ENCODE results near the gene SLC25A6.
"Not testable (repeated sequence)": the region's sequence is repeated elsewhere in the genome, so short reads cannot be mapped to it uniquely, and the experiment has no call there.

SLC25A6 gene

DNA sequence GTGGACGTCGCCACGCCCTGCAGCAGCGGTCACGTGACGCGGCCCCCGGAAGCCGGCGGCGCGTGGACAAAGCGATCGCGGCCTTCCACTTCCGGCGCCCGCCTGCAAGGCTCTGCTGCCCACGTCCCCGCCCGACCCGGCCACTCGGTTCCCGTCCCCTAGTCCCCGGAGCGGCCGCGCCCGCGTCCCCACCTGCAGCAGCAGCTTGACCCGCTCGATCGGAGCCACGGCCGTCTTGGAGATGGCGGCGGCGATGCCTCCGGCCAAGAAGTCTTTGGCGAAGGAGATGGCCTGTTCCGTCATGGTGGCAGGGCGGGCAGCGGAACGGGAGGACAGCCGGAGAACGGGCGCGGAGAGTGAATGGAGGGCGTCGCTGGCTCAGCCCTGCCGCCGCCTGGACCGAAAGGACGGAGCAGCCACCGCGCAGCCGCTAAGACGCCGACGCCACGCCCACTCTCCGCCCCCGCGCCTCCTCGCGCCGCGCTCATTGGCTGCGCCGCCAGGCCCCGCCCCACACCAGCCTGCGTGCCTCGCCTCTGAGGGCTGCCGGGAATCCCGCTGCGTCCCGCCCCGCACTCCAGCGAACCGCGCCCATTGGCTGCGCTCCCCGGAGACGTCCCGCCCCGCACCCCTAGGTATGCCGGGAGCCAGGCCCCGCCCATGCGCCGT, at the start of gene SLC25A6:
Gene SLC25A6, minus strand, starts transcription at position 407 of the 669 bp plus-strand sequence. Its CDS starts 104 bp downstream, at position 303.
- no peak for DNase-seq

DNA sequence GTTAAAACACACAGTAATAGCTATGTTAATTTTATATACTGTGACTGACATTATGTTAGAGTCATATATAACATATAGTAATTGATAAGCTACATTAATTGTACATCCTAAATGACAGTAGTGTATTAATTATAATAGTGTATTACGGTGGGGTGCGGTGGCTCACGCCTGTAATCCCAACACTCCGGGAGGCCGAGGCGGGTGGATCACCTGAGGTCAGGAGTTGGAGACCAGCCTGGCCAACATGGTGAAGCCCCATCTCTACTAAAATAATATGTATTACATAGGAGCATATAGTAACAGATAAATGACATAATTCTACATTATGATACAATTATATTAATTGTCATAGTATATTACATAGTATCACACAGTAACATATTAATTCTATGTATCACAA, 48.6 kb upstream of the SLC25A6 start:
- DNase-seq = no peak

DNA sequence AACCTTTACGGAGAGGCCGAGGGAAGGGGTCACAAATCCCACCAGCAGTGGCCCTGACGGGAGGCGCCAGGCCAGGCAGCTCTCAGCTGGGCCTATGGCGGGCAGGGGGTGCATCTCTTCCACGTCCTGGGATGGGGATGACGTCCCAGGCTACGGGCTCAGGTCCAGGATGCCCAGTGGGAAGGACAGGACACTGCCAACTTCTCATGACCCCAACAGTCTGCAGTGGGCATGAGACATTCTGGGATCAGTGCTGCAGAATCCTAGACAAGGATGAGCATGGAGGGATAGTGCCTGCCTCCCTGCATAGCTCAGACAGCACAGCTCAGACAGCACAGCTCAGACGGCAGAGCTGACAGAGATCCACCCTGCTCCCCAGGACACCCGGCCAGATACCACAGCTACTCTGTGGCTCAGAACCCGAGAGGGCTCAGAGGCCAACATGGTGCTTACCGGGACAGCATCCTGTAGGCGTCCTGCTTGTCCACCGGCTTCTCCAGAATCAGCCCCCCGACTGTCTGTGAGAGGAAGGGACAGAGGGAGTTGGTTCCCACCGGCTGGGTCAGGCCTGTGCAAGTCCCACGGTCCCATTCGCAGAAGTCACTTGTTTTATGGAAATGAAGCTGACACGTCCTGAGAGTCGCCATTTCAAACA, 43.5 kb upstream of the SLC25A6 start:
- no peak for DNase-seq

DNA sequence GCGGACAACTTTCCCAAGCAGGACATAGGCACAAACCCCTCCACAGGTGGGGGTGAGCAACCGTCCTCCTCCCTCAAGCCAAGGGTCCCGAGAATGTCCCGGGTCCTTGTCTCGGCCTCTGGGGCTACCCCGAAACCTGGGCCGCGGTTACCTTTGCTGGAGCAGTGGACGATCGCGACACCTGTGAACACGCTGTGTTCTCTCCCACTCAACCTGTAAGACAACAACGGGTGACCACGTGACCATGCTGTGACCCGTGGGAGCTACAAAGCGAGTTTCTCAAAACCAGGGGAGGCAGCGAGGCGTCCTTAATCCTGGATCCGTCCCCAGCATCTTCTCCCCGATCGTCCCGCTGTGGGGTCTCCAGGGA, 42.9 kb upstream of the SLC25A6 start:
- DNase-seq = no peak

DNA sequence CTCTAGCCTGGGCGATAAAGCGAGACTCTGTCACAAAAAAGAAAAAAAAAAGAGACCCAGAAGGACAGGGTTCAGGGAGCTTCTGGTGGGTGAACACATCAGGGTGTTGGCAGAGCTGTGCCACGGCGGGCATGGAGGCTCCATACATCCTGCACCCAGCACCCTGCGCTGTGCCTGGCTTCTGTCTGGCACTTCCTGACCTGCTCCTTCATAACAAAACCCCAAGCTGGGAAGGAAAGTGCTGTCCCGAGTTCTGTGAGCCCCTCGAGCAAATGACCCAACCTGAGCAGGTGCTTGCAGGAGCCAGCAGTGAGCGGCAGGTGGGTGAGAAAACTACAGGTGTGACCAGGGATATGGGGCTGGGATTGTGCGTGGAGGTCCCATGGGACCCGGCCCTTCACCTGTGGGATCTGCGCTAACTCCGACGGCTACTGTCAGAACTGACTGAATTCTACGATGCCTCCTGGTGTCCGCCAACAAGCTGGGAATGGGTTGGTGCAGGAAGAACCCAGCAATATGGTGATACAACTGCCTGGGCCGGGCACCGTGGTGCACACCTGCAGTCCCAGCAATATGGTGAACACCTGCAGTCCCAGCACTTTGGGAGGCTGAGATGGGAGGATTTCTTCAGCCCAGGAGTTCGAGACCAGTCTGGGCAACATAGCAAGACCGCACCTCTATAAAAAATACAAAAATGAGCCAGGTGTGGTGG, 41.9 kb upstream of the SLC25A6 start:
- DNase-seq = no peak

DNA sequence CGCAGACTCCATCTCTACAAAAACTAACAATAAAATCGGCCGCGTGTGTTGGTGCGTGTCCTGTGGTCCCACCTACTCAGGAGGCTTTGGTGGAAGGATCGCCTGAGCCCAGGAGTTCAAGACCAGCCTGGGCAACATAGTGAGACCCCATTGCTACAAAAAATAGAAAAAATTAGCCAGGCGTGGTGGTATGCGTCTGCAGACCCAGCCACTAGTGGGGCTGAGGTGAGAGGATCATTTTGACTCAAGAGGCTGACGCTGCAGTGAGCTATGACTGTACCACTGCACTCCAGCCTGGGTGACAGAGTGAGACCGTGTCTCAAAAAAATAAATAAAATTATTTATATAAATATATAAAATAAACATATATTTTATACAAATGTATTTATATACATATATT, 38.5 kb upstream of the SLC25A6 start:
- DNase-seq = no peak

DNA sequence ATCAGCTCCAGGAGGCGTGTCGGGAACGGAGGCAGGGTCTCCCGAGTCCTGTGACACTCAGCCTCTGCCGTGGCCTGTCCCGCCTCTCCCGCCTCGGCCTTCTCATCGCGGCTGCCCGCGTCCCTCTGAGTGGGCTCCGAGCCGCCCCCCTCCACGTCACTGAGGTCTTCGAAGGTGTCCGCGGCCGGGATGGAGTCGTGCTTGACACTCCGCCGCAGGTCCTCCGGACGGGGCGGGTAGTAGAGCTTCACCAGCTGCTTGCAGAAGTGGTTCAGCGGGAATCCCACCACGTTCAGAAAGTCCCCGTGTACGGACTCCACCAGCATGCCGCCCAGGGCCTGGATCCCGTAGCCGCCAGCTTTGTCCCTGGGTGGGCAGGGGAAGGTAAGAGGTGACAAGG, 35.8 kb upstream of the SLC25A6 start:
- DNase-seq = no peak

DNA sequence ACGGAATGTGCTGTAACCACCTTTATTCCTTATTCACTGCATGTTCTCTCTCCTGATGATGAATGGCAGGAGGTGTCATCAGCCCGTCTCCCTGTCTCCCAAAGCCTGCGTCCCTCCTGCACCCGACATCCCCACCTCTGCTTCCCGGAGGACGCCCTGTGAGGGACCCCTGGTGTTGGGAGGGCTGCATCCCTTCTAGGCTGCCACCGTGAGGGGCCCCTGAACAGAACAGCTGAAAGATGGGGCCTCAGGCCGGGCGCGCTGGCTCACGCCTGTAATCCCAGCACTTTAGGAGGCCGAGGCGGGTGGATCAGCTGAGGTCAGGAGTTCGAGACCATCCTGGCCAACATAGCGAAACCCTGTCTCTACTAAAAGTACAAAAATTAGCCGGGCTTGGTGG, 34.4 kb upstream of the SLC25A6 start:
- not testable (repeated sequence) for DNase-seq

DNA sequence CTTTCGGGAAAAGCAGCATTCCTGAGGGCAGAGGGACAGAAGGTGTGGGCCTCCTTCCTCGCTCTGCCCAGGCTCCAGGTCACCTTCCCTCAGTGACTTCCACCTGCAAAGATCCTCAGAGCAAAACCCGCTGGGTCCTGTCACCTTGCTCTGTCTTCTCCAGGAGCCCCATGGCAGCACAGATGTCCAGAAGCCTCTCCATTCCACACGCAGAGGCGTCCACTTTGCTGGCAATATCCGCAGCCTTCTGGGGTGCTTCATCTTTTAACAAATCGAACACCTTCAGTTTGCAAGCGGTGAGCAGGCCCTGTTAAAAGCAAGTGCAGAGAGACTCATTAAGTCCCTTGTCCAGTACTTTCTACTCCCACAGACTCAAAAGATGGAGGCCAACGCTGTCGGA, 33.5 kb upstream of the SLC25A6 start:
- DNase-seq = no peak

DNA sequence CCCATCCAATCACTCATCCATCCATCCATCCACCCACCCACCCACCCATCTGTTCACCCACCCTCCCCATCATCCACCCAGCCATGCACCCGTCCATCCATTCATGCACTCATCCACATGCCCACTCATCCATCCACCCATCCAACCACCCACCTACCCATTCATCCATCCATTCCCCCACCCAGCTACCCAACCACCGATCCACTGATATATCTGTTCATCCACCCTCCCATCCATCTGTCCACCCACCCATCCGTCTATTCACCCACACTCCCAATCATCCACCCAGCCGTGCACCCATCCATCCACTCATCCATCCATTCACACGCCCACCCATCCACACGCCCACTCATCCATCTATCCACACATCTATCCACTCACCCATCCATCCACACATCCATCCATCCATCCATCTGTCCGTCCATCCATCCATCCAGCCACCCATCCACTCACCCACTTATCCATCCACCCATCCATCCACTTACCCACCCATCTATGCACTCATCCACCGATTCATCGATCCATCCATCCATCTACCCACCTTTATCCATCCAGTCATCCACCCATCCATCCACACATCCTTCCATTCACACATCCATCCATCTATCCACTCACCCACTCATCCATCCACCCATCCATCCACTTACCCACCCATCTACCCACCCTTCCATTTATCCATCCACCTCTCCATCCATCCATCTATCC, 32.4 kb upstream of the SLC25A6 start:
- no peak for DNase-seq

DNA sequence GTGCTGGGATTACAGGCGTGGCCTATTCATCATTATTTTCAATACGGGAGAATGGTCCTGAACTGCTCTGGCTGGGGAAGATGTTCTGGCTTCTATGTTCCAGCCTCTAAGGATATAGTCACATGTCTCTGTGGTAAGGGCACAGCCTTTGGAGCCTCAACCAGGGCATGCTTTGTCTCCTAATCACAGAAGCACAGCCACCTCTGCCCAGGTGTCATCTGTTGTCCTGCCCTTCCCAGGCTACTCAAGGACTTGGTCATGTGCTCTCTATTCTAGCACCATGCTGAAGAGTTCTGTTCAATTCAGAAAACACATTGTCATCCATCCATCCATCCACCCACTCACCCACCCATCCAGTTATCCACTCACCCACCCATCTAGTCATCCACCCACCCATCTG, 31.3 kb upstream of the SLC25A6 start:
- DNase-seq = no peak

DNA sequence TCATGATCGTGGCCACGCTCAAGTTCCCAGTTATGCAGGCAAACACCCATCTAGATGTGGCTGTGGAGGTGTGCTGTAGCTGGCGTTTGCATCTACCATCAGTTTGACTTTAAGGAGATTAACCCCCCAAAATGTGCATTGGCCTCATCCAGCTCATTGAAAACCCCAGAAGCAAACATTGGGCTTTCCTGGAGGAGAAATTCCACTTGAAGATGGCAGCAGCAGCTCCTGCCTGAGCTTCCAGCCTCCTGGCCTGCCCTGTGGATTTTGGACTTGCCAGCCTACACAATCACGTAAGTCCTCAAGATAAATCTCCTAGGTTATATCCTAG, 30.2 kb upstream of the SLC25A6 start:
- no peak for DNase-seq

DNA sequence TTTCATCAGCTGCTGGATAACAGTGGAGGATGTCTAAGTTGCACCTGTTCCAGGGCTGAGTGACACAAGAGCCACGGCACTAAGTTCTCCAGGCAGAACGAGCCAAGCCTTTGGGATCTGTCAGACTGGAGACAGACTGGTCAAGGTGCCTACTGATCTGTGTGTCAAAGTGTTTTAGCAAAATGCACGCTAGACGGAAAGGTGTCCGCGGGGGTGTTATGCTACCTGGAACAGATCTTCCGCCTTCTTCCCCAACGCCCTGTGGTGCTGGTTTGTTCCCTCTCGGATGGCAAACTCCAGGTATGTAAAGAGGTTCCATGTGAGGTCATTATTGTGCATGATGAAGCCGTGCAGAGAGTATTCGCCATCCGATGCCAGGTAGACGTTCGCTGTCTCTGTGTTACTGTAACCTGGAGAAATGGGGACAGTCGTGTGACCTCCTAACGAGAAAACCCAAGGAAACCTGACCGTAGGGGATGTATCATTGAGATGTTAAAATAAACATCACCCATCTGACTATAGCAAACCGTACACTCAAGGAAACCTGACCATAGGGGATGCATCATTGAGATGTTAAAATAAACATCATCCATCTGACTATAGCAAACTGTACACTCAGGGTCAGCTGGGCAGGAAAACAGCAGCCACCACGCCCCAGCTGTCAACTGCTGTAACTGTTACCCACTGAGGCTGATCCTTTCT, 29.7 kb upstream of the SLC25A6 start:
- no peak for DNase-seq

DNA sequence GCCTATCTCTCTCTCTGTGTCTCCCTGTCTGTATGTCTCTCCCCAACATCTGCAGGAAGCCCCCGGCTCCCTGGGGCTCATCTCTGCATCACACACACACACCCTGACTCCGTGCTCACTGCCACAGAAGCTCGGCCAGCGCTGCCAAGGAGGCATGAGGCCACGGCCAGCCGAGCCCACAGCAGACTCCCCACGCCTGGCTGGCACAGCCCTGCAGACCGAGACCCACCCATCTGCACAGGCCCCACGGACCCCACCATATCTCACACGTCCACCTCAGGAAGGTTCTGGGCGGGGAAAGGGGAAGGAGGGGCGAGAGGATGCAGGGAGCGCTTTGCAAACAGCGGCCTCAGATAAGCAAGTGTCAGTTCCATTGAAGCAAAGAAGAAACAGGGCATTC, 28.5 kb upstream of the SLC25A6 start:
- DNase-seq = no peak

DNA sequence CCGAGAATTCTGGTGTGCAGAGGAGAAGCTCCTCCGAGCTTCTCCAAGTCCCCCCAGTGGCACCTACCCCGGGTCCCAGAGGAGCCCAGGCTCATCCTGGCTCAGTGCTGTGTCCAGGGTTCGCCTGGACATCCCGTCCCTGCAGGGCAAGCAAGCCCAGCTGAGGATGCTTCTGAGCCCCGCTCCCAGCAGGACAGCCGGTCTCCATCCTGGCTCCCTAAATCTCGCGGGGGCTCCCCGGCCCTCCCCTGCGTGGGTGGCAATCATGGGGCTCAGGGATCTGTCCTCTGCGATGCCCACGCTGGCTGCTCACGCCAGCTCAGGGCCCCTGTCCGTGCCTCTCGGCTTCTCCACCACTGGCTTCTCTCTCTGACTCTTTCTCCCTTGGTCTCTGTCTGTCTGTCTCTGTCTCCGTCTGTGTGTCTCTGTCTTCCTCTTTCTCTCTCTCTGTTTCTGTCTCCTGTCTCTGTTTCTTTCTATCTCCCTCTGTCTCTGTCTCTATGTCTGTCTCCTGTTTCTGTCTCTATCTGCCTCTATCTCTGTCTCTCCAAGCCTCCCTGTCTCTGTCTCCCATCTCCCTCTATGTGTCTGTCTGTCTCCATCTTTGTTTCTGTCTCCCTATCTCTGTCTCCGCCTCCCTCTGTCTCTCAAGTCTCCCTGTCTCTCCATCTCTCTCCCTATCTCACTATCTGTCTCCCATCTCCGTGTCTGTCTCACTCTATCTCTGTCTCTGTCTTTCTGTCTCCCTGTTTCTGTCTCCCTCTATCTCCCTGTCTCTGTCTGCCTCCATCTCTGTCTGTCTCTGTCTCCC, 27.8 kb upstream of the SLC25A6 start:
- no peak for DNase-seq

DNA sequence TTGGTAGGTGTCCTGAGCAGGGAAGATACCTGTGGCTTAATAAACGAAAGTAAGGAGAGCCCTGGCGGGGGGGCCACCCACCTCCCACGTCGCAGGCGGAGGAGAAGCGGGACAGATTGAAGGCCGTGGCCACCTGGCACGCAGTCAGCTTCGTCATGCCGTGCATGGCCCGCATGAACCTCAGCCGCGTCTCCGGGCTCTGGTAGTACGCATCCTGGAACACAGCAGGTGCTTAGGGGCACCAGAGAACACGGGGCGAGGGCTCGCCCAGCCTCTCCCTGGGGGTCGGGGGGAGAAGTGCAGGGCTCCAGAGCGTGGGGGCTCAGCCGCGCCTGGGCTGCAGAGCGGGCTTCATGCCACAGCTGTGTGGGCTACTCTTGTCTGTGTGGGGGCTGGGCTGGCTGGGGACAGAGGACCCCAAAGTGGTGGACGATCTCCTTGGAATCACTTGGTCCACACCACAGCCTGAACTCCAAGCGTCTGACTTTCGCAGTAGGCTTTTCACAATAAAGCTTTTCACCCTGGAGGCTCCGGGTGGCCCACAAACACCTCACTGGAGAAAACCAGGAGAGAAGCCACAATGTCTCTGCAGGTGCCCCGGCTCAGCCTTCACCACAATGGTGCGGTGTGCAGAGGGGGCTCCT, 27.1 kb upstream of the SLC25A6 start:
- DNase-seq = no peak

DNA sequence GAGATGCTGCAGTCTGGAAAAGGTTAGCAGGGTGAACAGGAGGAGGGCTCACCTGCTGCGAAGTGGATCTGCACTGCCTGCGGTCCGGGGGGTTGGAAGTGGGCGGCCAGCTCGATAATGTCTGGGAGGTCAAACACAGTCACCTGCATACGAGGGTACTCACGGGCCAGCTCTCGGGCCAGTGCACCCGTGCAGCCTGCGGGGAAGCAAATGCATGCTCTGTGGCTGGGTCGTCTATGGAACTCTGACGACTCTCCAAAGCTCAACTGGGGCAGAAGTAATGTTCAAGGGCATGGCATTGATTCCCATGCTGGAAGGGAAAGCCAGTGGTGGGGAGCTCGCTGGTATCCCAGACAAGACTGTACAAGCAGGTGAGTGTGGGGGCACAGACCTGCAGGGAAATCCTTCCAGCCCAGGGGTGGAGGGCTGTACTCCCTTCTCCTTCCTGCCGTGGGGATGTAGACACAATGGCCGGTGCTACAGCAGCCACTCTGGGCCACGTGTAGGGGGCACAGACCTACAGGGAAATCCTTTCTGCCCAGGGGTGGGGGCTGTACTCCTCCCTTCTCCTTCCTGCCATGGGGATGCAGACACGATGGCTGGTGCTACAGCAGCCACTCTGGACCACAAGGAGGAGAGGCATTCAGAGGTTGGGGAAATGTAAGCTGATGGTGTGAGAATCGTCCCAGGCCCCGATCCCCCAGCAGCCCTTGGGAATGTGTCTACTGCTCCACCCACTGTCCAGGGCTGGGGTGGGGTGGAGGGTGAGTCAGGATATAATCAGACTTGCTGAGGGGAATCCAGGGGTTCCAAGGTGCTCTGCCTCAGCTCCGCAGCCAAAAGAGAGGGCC, 26.2 kb upstream of the SLC25A6 start:
- no peak for DNase-seq

DNA sequence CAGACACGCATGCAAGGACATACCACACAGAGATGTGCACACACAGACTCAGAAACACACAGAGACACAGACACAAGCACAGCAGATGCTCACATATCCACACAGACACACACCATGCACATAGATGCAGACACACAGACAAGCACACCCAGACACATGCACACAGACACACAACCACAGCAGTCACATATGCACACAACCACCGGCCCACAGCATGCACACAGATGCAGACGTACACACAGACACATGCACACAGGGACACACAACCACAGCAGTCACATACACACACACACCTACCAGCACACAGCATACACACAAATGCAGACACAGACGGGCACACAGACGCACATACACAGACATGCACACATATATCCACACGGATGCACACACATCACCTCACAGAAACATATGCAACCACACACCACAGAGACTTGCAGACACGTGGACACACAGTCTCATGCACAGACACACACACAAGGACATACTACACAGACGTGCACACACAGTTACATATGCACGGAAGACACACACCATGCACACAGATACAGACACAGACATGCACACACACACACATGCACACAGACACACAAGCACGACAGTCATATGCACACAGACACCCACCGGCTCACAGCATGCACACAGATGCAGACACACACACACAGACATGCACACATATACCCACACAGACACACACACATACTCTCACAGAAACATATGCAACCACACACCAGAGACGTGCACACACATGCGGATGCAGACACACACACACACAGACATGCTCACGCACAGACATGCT, 25.2 kb upstream of the SLC25A6 start:
- DNase-seq = no peak

DNA sequence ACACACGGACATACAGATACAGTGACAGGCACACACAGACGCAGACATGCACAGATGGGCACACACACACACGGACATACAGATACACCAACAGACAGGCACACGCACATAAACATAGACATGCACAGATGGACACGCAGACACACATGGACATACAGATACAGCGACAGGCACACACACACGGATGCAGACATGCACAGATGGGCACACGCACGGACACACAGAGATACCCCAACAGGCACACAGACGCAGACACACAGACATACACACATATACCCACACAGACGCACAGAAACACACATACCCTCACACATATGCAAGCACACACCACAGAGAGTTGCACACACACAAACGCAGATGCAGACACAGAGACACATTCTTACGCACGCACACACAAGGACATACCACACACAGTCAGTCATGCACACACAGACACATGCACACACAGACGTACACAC, 24.4 kb upstream of the SLC25A6 start:
- no peak for DNase-seq

All from NCI-H146 (cell line).